H9 (cell line): ENCODE measurements around the gene LEF1. TPM values are rescaled to one million over a fixed set of nuclear protein-coding genes. Genes with fewer than 3 reads are reported as not detected.

Source experiments
- DNase-seq: peaks from one replicate; pipeline ENCODE4 v3.0.0-alpha.2; 2017
- H2AFZ ChIP-seq: one replicate; pipeline ENCODE4 v1.6.1; 2013; ENCODE audit warnings: mild to moderate bottlenecking, low read length, control low read depth, moderate library complexity
- H2AK5ac ChIP-seq: 2 replicates; pipeline ENCODE4 v1.6.1; 2013; ENCODE audit warnings: low read length, control low read depth, mixed read lengths; ENCODE audit not compliant: insufficient read length
- H2BK120ac ChIP-seq: one replicate; pipeline ENCODE4 v1.6.1; 2013; ENCODE audit warnings: low read depth, mild to moderate bottlenecking, low read length, control low read depth, inconsistent platforms; ENCODE audit not compliant: poor library complexity, severe bottlenecking
- H2BK12ac ChIP-seq: 2 replicates; pipeline ENCODE4 v1.6.1; 2013; ENCODE audit warnings: low read length, control low read depth, mixed read lengths, low read depth; ENCODE audit not compliant: insufficient read length
- H2BK15ac ChIP-seq: 2 replicates; pipeline ENCODE4 v1.6.1; 2013; ENCODE audit warnings: low read depth, low read length, control low read depth
- H2BK20ac ChIP-seq: one replicate; pipeline ENCODE4 v1.6.1; 2013; ENCODE audit warnings: low read depth, mild to moderate bottlenecking, low read length, control low read depth, inconsistent platforms; ENCODE audit not compliant: poor library complexity, severe bottlenecking
- H2BK5ac ChIP-seq: 2 replicates; pipeline ENCODE4 v1.6.1; 2013; ENCODE audit warnings: low read length, control low read depth, mixed read lengths; ENCODE audit not compliant: insufficient read length
- H3K14ac ChIP-seq: 2 replicates; pipeline ENCODE4 v1.6.1; 2013; ENCODE audit warnings: low read length, control low read depth; ENCODE audit not compliant: insufficient read depth
- H3K18ac ChIP-seq: 2 replicates; pipeline ENCODE4 v1.6.1; 2013; ENCODE audit warnings: low read depth, mild to moderate bottlenecking, mixed read lengths, low read length, control low read depth; ENCODE audit not compliant: insufficient read length
- H3K23ac ChIP-seq: 2 replicates; pipeline ENCODE4 v1.6.1; 2013; ENCODE audit warnings: low read length, control low read depth, mixed read lengths, low read depth; ENCODE audit not compliant: insufficient read length
- H3K23me2 ChIP-seq: 2 replicates; pipeline ENCODE4 v1.6.1; 2013; ENCODE audit warnings: low read depth, mild to moderate bottlenecking, mixed read lengths, low read length, control low read depth; ENCODE audit not compliant: insufficient read length, poor library complexity, severe bottlenecking
- H3K27ac ChIP-seq: 2 replicates; pipeline ENCODE4 v1.5.1; 2013; ENCODE audit warnings: low read length, control low read depth, mixed read lengths, low read depth; ENCODE audit not compliant: insufficient read length
- H3K27me3 ChIP-seq: 2 replicates; pipeline ENCODE4 v1.6.1; 2013; ENCODE audit warnings: low read length, control low read depth, inconsistent platforms; ENCODE audit not compliant: insufficient read depth
- H3K4ac ChIP-seq: 2 replicates; pipeline ENCODE4 v1.6.1; 2013; ENCODE audit warnings: low read depth, mild to moderate bottlenecking, control low read depth, inconsistent platforms, low read length, moderate library complexity
- H3K4me1 ChIP-seq: 2 replicates; pipeline ENCODE4 v1.6.1; 2013; ENCODE audit warnings: low read length, control low read depth, inconsistent platforms; ENCODE audit not compliant: insufficient read depth
- H3K4me2 ChIP-seq: 2 replicates; pipeline ENCODE4 v1.6.1; 2013; ENCODE audit warnings: low read length, control low read depth, mixed read lengths; ENCODE audit not compliant: insufficient read length, insufficient read depth
- H3K56ac ChIP-seq: 2 replicates; pipeline ENCODE4 v1.6.1; 2013; ENCODE audit warnings: low read depth, mild to moderate bottlenecking, mixed read lengths, low read length, control low read depth; ENCODE audit not compliant: insufficient read length
- H3K79me1 ChIP-seq: 2 replicates; pipeline ENCODE4 v1.6.1; 2013; ENCODE audit warnings: low read depth, mild to moderate bottlenecking, moderate library complexity, low read length, control low read depth, inconsistent platforms; ENCODE audit not compliant: insufficient read depth, poor library complexity, severe bottlenecking
- H3K79me2 ChIP-seq: 2 replicates; pipeline ENCODE4 v1.6.1; 2013; ENCODE audit warnings: low read length, control low read depth, inconsistent platforms; ENCODE audit not compliant: insufficient read depth
- H3K9ac ChIP-seq: 2 replicates; pipeline ENCODE4 v1.6.1; 2013; ENCODE audit warnings: low read length, control low read depth, mixed read lengths; ENCODE audit not compliant: insufficient read length; ENCODE audit errors: extremely low read depth
- H3K9me3 ChIP-seq: one replicate; pipeline ENCODE4 v1.6.1; 2013; ENCODE audit warnings: low read depth, low read length, inconsistent platforms; ENCODE audit not compliant: control insufficient read depth
- H3T11ph ChIP-seq: one replicate; pipeline ENCODE4 v1.6.1; 2013; ENCODE audit warnings: mild to moderate bottlenecking, low read length, control low read depth, inconsistent platforms
- H4K20me1 ChIP-seq: one replicate; pipeline ENCODE4 v1.6.1; 2013; ENCODE audit not compliant: control insufficient read depth, insufficient read length, insufficient read depth
- H4K5ac ChIP-seq: 2 replicates; pipeline ENCODE4 v1.6.1; 2013; ENCODE audit warnings: low read depth, mild to moderate bottlenecking, mixed read lengths, low read length, control low read depth; ENCODE audit not compliant: insufficient read length
- H4K8ac ChIP-seq: replicated peaks from 2 replicates; pipeline ENCODE4 v1.6.1; 2013; ENCODE audit warnings: low read length, control low read depth, mixed read lengths, low read depth; ENCODE audit not compliant: insufficient read length
- H4K91ac ChIP-seq: 2 replicates; pipeline ENCODE4 v1.6.1; 2013; ENCODE audit warnings: low read depth, mild to moderate bottlenecking, moderate library complexity, mixed read lengths, low read length, control low read depth; ENCODE audit not compliant: insufficient read length
- H3K27ac Mint-ChIP-seq, 3 experiments: 2 replicates in 2 of 3; 3 replicates in 1 of 3; pipeline ENCODE4 v1.8.0; 2020 to 2021; ENCODE audit warnings: mixed read lengths in 3 of 3, mild to moderate bottlenecking in 1 of 3, moderate library complexity in 1 of 3
- H3K27me3 Mint-ChIP-seq: 2 replicates; pipeline ENCODE4 v1.8.0; 2021; ENCODE audit warnings: low read depth, mild to moderate bottlenecking, moderate library complexity, mixed read lengths
- H3K36me3 Mint-ChIP-seq, 3 experiments: 2 replicates in 2 of 3; 3 replicates in 1 of 3; pipeline ENCODE4 v1.8.0; 2020 to 2021; ENCODE audit warnings: low read depth in 3 of 3, mixed read lengths in 3 of 3; ENCODE audit not compliant: insufficient read depth in 1 of 3
- H3K4me1 Mint-ChIP-seq, 2 experiments: 2 replicates each; pipeline ENCODE4 v1.8.0; 2020; ENCODE audit warnings: mixed read lengths in 2 of 2
- H3K4me3 Mint-ChIP-seq, 2 experiments: 2 replicates in 1 of 2; 3 replicates in 1 of 2; pipeline ENCODE4 v1.8.0; 2020 to 2021; ENCODE audit warnings: mild to moderate bottlenecking in 2 of 2, mixed read lengths in 2 of 2, moderate library complexity in 1 of 2
- H3K9me3 Mint-ChIP-seq, 2 experiments: 2 replicates in 1 of 2; 3 replicates in 1 of 2; pipeline ENCODE4 v1.8.0; 2020; ENCODE audit warnings: mild to moderate bottlenecking in 2 of 2, mixed read lengths in 2 of 2, moderate library complexity in 1 of 2
- WGBS: extraction: QIAGEN DNeasy Blood & Tissue Kit; methylation state at CpG from one replicate; pipeline ENCODE4 v1.1.7; 2013; ENCODE audit warnings: missing lambda C conversion rate, low lambda C conversion rate, mixed read lengths; ENCODE audit not compliant: insufficient read length; ENCODE audit errors: extremely low coverage; 5-methylcytosine and 5-hydroxymethylcytosine counted together
- total RNA-seq: library from RNA; stranded (reverse); gene quantifications from 2 replicates; pipeline ENCODE4 v1.2.1, GENCODE V29; 2021
- TF ChIP-seq, protein P1 (sequence below): fragments of 200-600 bp; sonication (generic); conservative IDR thresholded peaks from 3 replicates; pipeline ENCODE4 v1.8.0; 2021; ENCODE audit warnings: antibody characterized with exemption, mild to moderate bottlenecking

The LEF1 gene
- total RNA-seq, 1 experiment from 2014 or later: 2.5 TPM

DNA sequence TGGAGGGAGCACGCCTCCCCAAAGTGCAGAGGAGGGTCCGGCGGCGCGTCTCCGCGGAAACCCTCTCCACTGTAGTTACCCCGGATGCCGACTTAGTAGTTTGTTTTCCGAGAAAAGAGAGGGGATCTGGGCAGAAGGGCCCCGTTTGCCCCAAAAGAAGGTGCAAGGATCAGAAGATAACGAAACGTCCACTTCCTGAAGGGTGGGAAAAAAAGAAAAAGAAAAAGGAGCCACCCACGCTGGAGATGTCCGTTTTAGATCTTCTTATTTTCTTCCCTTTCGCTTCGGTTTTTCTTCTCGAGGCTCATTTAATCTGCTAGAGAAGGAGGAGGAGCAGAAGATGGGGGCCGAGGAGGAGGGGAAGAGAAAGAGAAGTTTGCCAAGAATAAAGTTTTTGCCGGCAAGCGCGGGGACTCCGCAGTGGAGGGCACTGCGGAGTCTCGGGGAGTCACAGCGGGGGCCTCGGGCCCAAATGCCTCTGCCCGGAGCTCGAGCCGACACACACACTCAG, 517 bp downstream of the LEF1 start:
- peaks cover 39% of the 10 kb centered on the region for H3K23me2 ChIP-seq
- no peak overlapping the region for H3K27ac ChIP-seq
- DNase-seq: no peak
- Mint-ChIP-seq H3K36me3 (peaks cover 0 to 1% (median 0%) of the 10 kb centered on the region in 3 experiments; a peak in 1 of 7 replicates), H3K4me3 (peak overlapping the region; percentile 48 to 85), H3K27ac (no peak overlapping the region; a peak in 1 of 7 replicates), H3K27me3 (peaks cover 97% of the 10 kb centered on the region), H3K9me3 (peaks cover 0 to 6% of the 10 kb centered on the region in 2 experiments; a peak in 3 of 5 replicates), H3K4me1 (peaks cover 39 to 53% of the 10 kb centered on the region in 2 experiments)
- H3K14ac ChIP-seq: no peak overlapping the region
- no peaks in the 10 kb centered on the region for H4K20me1 ChIP-seq
- no peak overlapping the region for H3K9ac ChIP-seq
- no peak overlapping the region for H2BK15ac ChIP-seq
- H3K4me2 ChIP-seq: peak overlapping the region; percentile 89
- no peak overlapping the region for H4K8ac ChIP-seq
- H2BK5ac ChIP-seq: no peak overlapping the region
- no peak overlapping the region for H2BK12ac ChIP-seq
- no peak overlapping the region for H4K91ac ChIP-seq
- H3K56ac ChIP-seq: no peak overlapping the region
- no peaks in the 10 kb centered on the region for H3K79me2 ChIP-seq
- H3K27me3 ChIP-seq: peaks cover 80% of the 10 kb centered on the region
- no peaks in the 10 kb centered on the region for H3K9me3 ChIP-seq
- H3T11ph ChIP-seq: no peak overlapping the region
- H3K23ac ChIP-seq: no peak overlapping the region
- H3K18ac ChIP-seq: no peak overlapping the region
- no peak overlapping the region for H2AFZ ChIP-seq
- H4K5ac ChIP-seq: no peak overlapping the region
- TF ChIP-seq, protein P1, sequence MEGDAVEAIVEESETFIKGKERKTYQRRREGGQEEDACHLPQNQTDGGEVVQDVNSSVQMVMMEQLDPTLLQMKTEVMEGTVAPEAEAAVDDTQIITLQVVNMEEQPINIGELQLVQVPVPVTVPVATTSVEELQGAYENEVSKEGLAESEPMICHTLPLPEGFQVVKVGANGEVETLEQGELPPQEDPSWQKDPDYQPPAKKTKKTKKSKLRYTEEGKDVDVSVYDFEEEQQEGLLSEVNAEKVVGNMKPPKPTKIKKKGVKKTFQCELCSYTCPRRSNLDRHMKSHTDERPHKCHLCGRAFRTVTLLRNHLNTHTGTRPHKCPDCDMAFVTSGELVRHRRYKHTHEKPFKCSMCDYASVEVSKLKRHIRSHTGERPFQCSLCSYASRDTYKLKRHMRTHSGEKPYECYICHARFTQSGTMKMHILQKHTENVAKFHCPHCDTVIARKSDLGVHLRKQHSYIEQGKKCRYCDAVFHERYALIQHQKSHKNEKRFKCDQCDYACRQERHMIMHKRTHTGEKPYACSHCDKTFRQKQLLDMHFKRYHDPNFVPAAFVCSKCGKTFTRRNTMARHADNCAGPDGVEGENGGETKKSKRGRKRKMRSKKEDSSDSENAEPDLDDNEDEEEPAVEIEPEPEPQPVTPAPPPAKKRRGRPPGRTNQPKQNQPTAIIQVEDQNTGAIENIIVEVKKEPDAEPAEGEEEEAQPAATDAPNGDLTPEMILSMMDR: no peak
- WGBS: no CpG with 5 or more reads among the region's 30 CpGs
- H3K4ac ChIP-seq: no peak overlapping the region
- no peak overlapping the region for H2BK20ac ChIP-seq
- no peak overlapping the region for H2AK5ac ChIP-seq
- H3K79me1 ChIP-seq: no peaks in the 10 kb centered on the region
- H2BK120ac ChIP-seq: no peak overlapping the region
- peaks cover 4% of the 10 kb centered on the region for H3K4me1 ChIP-seq
